GM21526 (cell line): Measurements from ENCODE around the gene KCNQ5.

ENCODE experiments used
- ATAC-seq: cut with Tn5 transposase; IDR thresholded peaks from one replicate; pipeline ENCODE4 v1.9.1; 2021; ENCODE audit warnings: moderate library complexity; ENCODE audit not compliant: unreplicated experiment, low FRiP score

KCNQ5 gene

DNA sequence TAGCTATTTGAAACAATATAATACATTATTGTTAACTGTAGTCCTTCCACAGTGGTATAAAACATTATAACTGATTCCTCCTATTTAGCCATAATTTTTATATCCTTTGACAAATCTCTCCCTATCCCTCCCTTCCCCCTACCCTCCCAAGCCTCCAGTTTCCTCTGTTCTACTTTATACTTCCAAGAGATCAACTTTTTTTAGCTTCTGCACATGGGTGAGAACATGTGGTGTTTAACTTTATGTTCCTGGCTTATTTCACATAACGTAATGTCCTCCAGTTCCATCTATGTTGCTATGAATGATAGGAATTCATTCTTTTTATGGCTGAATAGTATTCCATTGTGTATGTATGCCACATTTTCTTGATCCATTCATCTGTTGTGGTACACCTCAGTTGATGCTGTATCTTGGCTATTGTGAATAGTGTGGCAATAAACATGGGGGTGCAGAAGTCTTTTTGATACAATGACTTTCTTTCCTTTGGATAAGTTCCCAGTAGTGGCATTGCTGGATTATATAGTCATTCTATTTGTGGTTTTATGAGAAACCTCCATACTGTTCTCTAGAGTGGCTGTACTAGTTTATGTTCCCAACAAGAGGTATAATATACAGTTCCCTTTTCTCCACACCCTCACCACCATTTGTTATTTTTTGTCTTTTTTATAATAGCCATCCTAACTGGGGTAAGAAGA is 205.0 kb downstream of the KCNQ5 start:
- ATAC-seq, result no peak

DNA sequence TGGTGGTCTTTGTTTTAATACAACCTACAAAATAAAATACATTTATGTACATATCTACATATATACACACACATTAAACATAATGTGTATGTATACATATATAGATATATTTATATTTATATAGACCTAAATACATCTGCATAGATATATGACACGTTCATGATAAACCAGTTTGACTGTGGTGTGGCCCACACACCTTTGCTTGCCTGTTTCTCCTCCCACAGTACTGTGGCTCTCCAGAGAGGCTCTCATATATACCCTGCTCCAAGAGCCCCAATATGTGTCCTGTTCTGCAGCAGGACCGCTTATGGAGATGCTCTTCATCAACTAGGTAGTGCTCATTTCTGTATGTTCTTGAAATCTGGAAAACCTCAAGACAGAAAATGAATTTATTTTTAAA is 207.0 kb downstream of the KCNQ5 start:
- no peak for ATAC-seq

DNA sequence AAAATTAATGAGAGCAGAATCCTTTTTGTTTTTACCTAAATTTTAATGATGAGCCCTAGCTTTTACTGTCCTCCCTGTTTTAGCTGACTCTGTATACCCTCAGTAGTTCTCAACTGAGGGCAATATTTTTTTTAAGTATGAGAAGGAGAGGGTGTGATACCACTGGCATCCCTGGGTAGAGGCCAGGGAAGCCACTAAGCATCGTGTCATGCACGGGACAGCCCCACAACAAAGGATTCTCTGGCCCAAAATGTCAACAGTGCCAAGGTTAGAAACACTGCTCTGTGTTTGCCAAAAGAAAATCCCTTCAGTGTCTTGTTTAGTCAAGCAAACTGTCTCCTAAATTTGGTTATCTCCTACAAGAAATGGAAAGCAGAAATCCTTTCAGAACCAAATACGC is 210.4 kb downstream of the KCNQ5 start:
- ATAC-seq, result no peak

DNA sequence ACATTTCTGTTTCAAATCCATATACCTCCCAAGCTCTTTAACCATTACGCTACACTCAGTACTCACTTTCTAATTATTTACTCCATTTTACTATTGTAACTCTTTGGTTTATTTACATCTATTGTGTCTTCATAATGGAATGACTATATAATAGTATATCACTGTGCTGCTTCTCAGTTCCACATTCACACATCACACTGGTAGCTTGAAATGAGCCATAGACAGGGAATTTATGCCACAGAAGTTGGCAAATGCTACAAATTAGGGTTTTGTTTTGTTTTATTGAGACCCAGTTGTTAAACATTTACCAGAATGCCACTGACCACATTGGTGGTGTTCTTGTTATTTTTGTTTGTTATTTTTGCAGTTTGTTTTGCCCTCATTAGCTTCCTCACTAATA is 213.9 kb downstream of the KCNQ5 start:
- no peak for ATAC-seq

DNA sequence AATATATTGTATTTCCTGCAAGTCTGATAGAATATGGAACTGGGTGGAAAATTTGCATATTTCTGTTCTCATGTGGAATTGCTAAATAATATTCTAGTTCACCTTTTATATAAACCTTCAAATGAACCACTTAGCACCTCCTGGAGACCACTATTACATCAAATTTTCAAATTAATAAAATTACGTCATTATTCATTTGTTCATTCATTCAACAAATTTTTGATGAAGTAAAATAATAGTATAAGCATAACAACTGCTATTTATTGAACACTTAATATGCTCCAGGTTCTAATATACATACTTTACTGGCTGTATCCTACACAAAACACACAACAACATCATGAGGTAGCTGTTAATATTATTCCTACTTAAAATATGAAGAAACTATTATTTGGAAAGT is 215.1 kb downstream of the KCNQ5 start:
- ATAC-seq, result no peak

DNA sequence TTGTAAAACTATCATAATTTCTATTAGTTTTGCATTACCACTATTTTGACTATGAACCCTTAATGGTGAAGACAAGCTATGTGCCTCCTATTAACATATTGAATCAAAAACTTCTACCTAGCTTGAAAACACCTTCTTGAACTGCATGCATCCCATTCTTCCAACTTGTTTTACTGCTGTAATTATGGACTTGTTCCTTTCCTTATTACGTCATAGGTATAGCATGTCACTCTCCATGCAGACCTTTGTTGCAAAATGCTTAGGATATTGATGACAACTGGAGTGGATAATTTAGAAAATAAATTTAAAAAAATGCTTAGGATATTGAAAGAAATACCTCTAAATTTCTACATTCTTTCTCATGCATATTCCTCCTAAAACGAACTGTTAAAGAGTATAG is 219.3 kb downstream of the KCNQ5 start:
- ATAC-seq, result no peak

DNA sequence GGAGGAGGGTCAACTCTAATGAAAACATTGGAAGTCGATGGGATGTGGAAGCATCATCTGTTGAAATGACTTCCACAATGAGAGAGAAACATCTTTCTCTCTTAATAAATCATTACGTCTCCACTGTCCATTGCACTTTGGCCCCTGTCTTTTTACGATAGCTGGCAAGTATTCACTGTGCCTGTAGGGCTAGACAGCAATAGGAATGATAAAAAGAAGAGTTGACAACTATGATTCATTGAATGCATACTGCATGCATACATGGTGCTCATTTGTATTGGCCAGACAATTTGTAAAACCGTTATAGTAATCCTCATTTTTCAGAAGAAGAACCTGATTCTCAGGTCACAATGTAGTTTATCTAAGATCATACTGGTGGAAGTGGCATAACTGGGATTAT is 220.3 kb downstream of the KCNQ5 start:
- ATAC-seq, result no peak

DNA sequence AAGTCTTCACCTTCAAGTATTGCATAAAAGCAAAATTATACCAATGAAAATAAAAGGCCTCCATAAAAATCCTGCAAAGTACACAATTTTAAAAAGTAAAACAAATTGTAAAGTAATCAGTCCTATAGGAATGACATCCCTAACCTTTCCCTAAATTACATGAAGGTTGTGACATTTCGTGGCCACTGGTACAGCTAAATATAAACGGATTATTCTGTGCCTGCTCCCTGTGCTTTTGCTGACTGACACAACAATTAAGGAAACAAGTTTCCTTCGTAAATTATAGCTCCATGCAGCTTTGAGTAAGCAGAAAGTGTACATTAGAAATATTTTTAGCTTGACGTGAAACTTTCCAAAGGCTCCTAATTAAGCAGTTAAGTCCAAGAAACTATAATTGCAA is 222.8 kb downstream of the KCNQ5 start:
- no peak for ATAC-seq

DNA sequence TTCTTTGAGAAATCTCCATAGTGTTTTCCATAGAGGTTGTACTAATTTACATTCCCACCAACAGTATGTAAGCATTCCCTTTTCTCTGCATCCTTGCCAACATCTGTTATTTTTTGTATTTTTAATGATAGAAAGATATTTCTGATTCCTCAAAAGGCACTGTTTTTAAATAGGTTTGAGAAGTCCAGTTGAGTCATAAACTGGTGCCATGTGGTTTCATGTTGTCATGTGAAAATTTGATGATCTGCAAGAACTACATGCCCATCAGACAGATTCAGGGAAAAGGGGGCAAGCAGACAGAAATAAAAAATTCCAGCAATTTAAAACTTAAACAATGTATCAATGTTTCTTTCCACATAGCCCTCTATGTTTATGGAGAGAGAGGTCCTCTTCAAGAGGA is 227.5 kb downstream of the KCNQ5 start:
- no peak for ATAC-seq

DNA sequence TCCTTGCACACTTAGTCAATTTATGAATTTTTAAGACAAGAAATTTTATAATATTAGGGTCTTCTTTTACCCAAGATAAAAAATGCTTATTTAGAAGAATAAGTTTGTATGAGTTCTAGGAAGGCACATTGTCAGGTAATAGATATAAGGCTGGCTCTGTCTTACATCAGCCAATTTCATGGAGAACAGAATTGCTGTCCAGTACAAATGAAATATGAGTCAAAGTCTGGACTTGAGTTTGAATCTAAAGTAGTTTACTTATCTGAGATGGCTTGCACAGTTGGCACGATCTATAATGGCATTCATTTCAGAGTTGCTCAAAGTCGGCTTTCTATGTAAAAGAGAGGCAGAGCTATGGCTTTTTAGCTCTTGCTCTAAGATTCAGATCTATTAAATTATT is 228.2 kb downstream of the KCNQ5 start:
- no peak for ATAC-seq

DNA sequence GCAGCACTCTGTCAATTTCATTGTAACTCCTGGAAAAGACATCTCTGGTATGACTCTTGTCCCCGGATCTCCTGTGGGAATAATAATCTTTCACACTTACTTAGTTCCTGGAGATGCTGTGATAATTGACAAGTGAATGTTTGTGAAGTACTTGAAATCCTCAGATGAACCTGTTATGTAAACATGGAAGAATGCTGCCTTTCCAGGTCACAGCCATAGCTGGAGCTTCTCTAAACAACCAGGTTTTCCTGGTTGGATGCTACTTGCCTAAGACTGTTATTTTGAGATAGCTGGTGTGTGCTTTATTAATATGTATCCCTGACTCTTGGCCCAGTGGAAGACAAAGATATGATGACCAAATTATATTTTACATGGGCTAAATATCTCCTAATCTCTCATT is 228.6 kb downstream of the KCNQ5 start:
- no peak for ATAC-seq

DNA sequence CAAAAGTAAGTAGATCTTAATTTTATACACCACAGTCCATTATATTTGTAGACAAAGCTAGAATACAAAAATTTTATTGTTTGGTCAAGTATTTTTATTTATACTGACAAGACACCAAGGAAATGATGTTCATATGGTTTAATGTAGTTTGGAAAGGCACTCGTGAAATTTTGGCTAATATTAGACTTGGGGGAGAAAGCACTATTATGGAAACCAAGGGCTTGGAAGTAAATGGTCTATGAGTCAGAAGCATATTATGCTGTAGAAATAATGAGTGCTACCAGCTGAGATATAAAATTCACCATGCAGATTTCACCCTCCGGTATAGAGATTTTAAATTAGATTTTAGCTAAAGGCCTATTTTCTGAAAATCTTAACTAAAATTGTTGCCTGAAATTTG is 233.6 kb downstream of the KCNQ5 start:
- no peak for ATAC-seq

DNA sequence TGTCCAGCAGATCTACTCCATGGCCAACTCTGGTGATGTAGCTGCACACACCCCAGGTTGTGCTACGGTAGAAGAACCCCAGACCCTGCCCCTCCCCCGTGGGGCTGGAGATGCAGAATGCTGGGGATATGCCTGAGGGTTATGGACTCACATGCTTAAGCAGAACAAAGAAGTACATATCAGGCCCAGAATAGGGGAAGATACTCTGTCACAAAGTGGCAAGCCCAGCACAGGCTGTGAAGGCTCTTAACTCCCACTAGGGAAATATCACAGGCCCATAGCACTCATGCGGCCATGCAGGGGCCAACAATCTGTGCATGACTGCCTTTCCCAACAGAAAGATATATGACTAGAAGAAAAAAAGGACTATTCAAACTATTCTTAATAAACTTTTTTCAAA is 234.9 kb downstream of the KCNQ5 start:
- no peak for ATAC-seq

DNA sequence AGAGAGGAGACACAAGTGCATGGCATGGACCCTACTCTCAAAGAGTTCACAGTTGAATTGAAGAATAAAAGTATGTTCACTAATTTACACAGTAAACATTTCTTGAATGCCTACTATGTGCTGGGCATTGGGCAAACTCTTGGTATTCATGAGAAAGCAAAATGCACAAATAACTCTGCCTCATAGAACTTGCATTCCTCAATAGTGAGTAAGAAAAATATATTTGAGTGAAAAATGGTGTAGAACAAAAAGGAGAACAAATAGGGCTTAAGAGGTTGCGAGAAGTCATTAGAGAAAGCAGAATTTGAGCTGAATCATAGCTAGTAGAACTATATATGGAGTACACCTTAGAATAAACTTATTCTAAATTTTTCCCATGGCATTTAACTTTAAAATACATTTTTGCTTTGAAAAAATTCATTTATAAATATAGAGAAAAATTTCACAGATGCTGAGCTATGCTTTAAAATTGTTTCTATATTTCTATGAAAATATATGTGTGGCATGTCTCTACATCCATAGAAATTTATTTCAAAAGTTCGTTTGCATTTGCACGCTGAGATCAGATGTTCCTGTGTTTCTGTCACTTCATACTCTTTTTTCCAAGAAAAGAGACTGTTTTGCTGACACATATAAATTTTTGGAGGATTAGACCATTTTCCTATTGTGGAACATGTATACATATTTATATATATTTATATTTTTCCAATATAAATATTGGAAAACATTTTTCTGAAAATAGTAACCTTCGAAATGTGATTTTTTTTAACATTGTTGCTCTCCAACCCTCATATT is 236.1 kb downstream of the KCNQ5 start:
- no peak for ATAC-seq

DNA sequence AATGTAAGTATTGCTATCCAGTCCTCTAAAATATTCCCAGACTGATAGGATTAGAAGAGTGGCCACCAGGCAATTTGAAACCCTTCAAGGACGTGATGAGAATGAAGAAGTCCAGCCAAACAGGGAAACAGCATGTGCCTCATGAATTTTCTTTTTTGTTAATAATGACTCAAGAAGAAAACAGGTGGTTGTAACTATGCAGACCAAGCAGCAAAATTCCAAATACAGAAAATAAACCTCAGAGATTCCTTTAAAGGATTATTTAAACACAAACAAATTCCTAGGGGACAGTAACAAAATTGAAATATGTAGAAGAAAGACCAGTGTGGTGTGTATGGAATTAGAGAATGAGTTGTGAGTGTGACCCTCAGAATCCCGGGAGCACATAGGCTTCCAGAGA is 239.2 kb downstream of the KCNQ5 start:
- ATAC-seq, result no peak

DNA sequence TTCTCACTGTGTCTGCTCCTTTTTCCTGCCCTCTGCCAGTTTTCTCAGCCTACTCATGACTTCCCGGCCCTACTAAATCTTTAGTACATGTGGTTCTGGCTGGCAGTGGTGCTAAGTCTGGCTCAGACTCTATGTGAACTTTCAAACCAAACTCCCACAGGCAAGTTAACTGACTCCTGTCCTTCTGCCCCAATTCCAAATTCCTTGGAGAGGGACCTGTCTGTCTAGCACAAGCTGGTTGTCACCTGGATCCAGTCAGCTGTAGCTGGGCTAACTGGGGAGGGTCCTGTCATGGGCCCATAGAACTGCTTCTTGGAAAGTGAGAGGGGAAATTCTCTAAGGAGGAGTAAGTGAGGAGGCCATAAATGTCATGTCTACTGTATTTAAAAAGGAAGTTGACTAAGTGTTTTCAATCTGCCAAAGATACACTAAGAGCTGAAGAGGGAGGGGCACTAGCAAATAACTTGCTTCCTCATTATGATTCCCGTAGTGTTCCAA is 240.1 kb downstream of the KCNQ5 start:
- peak; percentile 58 for ATAC-seq

DNA sequence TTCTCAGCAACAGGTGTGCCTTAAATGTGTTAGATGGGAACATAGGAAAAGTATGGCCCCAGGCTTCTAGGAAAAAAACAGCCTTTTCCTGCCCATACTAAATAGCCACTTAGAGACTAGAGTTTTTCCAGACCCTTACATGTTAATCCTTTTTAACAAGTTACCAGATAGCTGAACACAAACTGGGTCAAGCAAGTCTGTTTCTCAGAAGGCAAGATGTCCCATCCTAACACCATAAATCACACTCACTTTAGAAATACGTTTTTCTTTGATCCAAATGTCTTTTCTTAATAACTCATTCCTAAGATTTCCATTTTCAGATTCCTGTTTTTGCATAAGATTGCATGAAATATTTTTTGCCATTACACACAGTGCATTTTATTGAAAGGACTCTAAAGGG is 241.3 kb downstream of the KCNQ5 start:
- ATAC-seq, result no peak

DNA sequence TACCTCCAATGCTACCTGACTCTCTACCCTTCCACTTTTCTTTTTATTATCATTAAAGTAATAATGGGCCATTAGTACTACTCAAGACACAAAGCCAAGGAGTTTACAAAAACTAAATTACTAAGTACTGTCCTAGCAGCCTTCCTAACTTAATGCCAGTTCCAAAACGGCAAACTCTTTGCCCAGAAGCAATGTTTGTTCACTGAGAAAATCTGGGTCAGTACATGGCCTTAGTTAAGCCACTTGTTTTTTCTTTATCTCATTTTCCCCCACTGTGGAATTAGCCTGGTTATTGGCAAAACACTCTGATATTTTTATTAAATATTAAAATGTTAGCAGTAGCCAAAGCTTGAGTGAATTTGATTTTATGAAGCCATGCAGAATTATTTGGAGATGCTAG is 242.4 kb downstream of the KCNQ5 start:
- ATAC-seq, result no peak

DNA sequence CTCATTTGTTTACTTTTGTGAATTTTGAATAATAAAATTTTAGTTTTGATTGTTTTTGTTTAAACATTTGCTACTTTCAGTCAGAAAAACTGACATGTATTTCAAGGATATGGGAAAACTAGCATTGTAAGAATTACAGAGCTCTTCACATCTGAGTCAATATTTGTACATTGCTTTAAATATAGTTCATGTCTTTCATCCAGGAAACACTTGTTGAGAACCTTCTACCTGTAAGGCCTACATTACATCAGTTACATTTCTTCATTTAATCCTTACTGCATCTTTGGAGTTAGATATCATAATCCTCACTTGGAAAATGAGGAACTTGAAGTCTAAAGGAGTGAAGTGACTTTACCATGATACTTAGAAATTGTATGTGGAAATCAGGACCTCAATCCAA is 242.9 kb downstream of the KCNQ5 start:
- no peak for ATAC-seq

DNA sequence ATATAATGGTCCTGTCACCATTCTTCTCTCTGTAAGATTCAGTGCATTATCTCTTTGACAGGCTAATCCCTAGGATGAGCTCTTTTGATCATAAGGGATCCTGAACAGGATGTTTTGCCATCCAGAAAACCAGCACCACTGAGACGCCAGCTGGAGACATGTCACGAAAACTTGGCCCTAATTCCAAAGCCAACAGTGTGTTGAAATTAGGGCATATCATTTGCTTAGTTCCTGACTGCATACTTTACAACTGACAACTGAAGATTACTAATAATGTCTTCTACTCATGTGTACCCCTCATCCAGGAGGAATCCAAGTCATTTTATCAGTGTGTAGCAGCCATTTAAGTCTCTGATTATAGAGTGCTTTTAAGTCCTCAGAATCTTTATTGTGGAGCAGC is 243.6 kb downstream of the KCNQ5 start:
- ATAC-seq, result no peak

DNA sequence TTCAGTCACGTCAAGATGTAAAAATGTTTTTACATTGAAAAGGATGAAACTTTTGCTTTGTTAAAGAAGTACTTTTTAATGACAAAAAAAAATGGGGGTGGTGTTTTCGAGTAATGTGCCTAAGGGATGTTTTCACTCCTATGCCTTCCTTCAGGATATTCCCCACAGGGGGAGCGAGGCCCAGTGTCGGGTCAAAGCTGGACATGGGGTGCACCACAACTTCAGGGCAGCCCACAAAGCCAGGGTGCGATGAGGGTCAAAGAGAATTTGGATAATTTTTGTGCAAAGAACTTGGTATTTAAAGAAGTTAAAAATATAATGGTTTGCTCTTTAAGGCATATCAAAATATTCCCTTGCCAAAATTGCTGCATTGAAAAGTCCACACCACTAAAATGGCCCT is 247.8 kb downstream of the KCNQ5 start:
- ATAC-seq, result no peak

DNA sequence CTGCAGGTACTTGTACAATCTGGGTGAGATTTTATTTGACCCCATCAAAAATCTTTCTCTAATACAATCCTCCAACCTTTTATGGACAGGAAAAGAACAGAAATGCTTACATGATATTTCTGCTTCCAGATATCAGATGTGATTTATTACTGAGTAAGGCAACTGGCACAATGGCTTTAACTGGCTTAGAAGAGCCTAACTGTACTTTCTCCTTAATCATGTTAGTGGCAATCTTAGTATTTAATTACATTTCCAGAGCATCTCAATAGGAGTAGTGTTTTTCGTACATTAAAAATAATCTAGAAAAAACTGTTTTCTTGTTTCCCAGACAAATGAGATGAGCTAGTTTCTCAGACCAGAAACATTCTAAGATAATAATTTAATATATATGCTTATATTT is 251.6 kb downstream of the KCNQ5 start:
- no peak for ATAC-seq
